ENCODE results near the gene DNAH2. TPM values are rescaled to one million over a fixed set of nuclear protein-coding genes. Genes with fewer than 3 reads are reported as not detected.

Gene DNAH2
- total RNA-seq, 1 experiment from 2014 or later: 2.0 TPM

- peak; percentile 56 for TF ChIP-seq SIN3A (IDR thresholded peaks at IDR 0.05; ENCODE audit: low read depth)
- TF ChIP-seq, protein P1, sequence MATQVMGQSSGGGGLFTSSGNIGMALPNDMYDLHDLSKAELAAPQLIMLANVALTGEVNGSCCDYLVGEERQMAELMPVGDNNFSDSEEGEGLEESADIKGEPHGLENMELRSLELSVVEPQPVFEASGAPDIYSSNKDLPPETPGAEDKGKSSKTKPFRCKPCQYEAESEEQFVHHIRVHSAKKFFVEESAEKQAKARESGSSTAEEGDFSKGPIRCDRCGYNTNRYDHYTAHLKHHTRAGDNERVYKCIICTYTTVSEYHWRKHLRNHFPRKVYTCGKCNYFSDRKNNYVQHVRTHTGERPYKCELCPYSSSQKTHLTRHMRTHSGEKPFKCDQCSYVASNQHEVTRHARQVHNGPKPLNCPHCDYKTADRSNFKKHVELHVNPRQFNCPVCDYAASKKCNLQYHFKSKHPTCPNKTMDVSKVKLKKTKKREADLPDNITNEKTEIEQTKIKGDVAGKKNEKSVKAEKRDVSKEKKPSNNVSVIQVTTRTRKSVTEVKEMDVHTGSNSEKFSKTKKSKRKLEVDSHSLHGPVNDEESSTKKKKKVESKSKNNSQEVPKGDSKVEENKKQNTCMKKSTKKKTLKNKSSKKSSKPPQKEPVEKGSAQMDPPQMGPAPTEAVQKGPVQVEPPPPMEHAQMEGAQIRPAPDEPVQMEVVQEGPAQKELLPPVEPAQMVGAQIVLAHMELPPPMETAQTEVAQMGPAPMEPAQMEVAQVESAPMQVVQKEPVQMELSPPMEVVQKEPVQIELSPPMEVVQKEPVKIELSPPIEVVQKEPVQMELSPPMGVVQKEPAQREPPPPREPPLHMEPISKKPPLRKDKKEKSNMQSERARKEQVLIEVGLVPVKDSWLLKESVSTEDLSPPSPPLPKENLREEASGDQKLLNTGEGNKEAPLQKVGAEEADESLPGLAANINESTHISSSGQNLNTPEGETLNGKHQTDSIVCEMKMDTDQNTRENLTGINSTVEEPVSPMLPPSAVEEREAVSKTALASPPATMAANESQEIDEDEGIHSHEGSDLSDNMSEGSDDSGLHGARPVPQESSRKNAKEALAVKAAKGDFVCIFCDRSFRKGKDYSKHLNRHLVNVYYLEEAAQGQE (IDR thresholded peaks at IDR 0.05; ENCODE audit: low read depth): no peak
- TF ChIP-seq ELF1 (IDR thresholded peaks at IDR 0.05; ENCODE audit: borderline replicate concordance, low read depth): 0 out of 2 replicates have a peak, but pooled peaks have one; percentile 47
- TF ChIP-seq MAX (IDR thresholded peaks at IDR 0.05): peak; percentile 71; the same call in 1 of the 2 replicates
- TF ChIP-seq YY1 (IDR thresholded peaks at IDR 0.05; ENCODE audit: extremely low read depth, insufficient replicate concordance, low read depth, low read length): peak; percentile 85
- no peak for TF ChIP-seq CEBPB (IDR thresholded peaks at IDR 0.05; ENCODE audit: low read depth)
- TF ChIP-seq RAD21 (IDR thresholded peaks at IDR 0.05; ENCODE audit: low read depth): peak; percentile 87
- TF ChIP-seq POLR2AphosphoS5 (IDR thresholded peaks at IDR 0.05; ENCODE audit: low read depth, low read length): peak; percentile 90
- TF ChIP-seq CBX3 (IDR thresholded peaks at IDR 0.05; ENCODE audit: low read depth): no peak
Measured at GRCh38 chr17:7687908-7688807, 29.4 kb upstream of the DNAH2 start, which contains the start of gene WRAP53 (continued).
